NK-92 (cell line): ENCODE data around the gene RNF130.
"Not testable (repeated sequence)": the region's sequence is repeated elsewhere in the genome, so short reads cannot be mapped to it uniquely, and the experiment has no call there.

Experiments
- DNase-seq: peaks from one replicate; lab custom pipeline; 2025; ENCODE audit not compliant: unreplicated experiment; lab: John Stamatoyannopoulos, UW

The RNF130 gene

DNA sequence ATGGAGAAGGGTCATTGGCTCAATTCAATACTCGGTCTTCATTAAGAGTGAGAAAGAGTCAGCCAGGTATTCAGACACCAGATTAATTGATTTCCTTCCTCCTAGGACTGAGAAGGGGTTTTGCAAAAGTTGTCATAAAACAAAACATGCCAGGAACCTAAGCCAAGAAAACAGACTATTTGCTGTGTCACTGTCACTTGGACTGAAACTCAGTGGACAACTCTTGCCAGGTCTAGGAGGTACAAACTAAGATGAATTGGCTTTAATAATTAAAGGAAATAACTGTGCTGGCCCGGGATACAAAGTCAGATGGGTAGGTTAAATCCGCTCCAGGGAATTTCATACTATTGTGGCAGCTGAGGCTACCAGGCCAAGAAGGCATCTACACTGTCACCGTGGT is 92.8 kb downstream of the RNF130 start:
- DNase-seq = no peak

DNA sequence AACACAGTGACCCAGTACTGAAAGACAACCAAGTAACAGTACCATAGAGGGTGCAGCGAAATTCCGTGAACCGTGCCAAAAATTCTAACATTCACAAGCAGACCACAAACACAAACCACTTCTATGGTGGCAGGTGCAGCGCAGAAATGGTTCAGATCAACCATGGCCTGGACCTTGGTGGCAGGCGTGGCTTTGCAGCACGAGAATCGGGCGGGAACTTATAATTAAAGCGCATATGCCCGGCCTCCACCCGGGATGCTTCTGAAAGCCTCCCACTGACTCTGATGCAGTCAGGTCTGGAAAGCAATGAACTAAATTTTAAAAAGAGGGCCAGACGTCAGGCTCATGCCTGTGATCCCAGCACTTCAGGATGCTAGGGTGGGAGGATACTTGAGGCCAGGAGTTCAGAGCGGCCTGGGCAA is 95.8 kb downstream of the RNF130 start:
- DNase-seq = no peak

DNA sequence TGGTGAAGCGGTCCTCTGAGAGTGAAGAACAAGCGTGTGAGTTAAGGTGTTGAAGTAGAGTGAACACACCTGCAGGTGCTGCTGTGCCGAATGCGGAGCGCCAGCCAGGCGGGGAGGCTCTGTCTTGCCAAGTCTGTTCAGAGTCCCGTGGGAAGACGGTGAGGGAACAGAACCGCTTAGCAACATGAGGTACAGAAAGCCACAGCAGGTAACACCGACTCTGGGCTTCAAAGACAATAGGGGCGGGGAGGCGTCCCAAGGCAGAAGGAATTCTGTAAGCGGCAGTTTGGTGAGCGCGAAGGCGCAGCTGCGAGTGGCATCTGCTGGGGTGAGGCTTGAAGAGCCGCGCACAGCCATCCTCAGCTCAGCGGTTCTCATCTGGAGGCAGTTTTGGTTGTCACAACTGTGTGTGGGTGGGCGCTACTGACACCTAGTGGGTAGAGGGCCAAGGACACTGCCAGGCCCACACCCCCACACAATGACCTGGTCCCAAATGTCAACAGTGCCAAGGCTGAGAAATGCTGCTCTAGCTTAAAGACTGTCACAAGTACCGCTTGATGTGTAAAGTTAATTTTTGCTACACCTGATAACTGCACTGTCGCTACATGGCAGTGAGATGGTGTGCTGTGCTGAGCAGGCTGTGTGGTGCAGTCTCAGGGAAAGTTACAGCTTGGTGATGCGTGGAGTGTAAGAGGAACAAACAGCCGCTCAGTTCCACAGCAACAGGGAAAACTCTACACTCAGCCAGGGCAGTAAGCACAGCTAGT is 96.4 kb downstream of the RNF130 start:
- DNase-seq = no peak

DNA sequence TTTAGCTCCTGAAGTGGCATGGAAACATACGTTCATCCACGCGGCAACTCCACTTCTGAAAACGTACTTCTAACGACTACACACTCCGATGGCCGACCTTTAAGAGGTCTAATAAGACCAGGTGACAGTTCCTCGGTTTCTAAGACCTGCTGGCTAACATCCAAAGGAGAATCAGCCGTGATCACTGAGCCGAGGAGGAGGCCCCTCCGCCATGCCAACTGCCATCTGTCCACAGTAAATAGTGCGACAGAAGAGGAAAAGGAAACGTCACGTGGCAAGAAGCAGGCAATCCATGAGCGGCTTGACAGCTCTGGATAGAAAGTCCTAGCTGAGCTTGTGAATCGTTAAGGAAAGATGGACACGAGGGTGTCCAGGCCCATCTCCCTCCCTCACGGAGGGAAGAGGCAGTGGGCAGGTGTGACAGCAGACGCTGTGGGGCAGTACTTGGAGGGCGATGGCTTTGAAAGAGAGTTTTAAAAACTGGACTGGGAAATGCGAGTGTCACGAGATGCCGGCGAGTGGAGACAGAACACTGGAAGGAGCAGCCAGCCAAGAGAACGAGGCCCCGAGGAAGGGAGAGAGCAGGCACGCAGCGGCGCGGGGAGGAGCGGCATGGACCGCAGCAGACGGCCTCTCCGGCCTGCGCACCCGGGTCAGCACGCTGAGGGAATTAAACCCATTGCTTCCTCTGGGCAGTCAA is 97.2 kb downstream of the RNF130 start:
- DNase-seq = no peak

DNA sequence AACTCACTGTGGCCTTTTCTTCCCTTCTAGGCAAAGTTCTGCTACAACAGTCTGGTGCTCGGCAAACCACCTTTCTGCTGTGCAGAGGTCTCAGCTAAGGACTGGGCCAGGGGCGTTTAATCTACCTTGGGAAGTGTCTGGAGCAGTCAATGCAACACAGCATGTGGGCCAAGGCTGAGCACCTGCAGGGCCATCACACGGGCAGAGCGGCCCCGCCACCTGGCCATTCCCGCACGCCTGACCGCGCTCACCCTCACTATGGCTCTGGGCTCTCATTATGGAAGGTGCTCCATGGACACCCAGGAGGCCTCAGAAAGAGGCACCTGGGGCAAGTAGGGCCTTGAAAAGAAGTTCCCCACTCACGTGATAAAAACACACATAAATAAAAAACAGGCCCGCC is 98.2 kb downstream of the RNF130 start:
- no peak for DNase-seq

DNA sequence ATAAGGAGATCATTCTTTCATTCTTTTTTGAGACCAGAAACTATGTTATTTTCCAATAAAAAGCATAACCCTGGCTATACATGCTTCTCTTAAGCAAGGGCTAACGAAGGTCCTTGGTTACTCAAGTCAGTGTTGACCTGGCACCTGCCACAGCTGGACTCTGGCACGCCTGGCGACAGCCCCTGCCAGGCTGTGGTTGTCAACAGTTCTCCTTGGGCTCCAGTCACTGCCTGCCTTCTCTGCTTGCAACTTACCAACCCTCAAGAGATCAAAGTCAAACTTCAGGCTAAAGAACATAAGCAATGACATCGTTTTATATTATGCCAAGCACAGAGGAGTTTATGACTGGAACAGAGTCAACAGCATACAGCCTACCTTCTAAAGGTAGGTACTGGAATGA is 102.4 kb downstream of the RNF130 start:
- DNase-seq = no peak

DNA sequence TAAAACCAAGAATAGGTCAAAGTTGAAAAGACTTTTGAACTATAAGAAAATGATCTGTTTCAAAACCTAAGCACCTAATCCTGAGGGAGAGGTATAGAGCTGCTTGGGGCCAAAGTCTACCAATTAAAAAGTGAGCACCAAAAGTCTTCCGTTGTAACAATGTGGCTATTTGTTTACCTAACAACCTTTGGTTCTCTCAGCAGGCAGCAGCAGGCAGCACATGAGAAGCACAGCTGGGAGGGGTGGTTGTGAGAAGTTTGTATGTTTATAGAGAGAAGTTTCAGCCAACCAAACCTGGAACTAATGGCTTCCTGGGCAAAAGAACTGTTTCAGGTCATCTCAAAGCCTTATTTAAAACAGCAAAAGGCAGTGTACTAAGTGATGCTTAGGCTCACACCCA is 104.1 kb downstream of the RNF130 start:
- no peak for DNase-seq

DNA sequence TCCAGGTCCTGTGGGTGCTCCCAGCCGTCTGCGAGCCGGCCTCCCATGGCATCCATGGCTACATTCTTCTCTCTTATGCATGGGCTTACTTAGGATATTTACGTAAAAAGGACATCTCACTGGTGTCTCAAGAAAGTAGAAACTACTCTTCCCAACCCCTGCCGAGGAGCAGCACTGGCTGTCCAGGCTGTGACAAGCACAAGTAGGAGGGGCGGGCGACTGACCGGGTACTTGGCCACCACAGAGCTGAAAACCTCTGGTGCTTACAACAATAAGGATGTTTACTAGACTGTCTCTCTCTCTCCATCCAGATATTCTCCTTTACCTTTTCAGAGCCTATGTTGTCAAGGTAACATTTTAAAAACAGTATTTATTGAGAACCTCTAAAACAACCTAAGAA is 107.5 kb downstream of the RNF130 start:
- DNase-seq = no peak

DNA sequence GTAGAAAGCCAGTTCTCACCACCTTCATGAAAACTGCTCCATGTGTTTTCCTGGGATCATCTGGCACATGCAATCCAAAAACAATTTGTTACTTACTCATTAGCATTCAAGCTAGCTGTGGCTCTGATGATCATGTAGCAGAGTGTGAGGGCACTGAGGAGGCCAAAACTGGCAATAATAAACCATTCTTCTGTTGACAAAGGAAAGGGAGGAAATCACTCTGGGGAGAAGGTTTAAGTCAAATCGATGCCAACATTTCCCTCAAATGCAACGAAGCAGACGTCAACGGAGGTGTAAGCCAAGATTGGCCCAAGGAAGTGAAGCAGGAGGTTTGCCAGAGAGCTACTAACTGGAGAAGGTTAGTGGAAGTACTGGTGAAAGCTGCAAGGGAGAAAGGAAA is 108.2 kb downstream of the RNF130 start:
- DNase-seq = no peak

DNA sequence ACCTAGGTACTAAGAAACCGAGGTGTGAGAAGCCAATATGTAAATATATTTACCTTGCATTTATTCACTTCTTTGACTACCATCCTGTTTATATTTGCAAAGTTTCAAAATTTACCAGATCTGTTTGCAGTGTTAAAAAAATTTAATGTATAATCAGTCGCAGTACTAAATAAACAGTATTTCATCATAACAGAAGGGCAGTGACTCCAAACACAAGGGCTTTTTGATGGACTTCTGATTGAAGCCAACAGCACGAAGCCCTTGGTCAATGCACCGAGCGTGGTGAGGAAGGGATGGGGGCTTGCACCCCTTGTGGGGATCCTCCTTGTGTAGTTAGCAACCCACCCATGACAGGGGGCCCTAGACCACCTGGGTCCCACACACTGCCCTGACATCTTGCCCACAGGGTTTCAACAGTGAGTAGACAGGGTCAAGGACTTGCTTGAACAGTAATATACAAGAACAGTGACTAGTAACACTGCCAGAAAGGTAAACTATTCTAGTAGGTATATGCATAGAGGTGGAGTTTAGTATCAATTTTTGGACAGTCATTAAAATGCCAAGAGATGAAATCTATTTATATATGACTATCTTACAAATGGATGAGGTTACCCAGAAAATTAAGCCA is 111.2 kb downstream of the RNF130 start:
- DNase-seq = no peak

DNA sequence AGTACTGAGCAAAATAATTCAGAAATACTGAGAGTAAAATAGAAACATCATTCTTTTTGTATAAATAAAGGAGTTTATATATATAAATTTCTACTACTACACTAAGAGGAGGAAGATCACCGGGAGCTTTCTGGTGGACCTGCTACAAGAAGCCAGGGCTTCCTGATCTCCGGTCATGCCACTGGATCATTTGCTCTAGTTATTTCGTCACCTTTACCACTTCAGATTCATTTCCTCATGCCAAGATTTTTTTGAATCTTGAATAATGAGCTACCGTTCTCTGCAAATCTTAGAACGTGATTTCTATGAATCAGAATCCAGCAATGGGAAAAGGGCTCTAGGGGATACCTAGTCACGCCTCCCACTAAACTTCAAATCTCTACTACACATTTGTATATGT is 111.9 kb downstream of the RNF130 start:
- no peak for DNase-seq

DNA sequence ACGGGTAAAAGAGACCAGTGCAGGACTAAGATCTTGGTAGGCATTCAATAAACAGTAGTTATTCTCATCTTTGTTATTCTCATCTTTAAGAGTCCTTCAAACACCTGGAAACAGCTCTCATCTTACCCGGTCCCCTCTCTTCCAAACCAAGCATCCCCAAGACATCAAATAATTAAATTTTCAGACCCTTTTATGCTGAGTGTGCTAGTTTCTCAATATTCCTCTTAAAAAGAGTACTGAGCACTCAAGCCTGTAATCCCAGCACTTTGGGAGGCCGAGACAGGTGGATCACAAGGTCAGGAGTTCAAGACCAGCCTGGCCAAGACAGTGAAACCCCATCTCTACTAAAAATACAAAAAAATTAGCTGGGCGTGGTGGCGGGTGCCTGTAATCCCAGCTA is 112.4 kb downstream of the RNF130 start:
- not testable (repeated sequence) for DNase-seq

DNA sequence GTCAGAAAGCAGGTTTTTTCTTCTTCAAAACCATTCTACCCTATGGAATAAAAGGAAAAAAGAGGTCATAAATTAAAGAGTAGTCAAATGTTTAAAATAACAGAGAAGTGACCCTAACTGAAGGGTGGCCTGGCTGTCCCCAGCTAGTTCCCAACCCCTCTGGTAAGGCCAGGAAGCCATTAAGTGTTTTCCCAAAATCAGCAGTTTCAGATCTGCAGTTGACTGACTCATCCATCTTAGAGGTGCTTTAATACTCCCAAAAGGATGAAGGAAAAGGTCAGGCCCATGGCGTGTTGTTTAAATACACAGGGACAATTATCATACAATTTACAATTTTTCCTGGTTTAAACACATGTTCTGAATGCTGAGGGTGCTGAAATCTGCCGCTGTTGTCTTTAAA is 115.9 kb downstream of the RNF130 start:
- DNase-seq = no peak

DNA sequence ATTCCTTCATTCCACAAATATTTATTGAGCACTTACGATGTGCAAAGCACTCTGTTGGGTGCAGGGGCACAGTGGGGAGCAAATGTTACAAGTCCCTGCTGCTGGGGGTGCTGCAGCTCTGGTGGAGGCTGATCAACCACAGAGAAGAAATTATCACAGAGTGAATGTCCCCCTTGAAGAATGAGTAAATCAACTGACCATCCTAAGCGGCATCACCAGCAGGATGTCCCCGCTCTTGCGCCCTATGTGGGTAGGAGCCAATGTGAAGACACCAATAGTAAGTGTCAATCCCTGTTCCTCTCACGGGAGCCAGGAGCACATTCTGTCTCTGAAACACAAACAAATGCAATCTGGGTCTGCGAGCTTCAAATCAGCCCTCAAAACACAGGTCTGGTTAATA is 116.5 kb downstream of the RNF130 start:
- no peak for DNase-seq

DNA sequence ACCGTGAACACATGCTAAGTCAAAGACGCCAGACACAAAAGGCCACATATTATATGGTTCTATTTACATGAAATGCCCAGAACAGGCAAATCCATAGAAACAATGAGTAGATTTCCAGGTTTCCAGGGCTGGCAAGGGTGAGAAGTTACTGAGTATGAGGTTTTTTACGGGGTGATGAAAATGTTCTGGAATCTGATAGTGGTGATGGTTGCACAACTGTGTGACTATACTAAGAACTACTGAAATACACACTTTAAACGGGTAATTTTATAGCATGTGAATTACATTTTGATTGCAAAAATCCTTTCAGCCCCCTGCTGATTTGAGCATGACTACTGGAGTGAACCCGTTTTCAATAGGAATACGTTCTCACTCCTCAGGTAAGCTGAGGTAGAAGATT is 117.1 kb downstream of the RNF130 start:
- DNase-seq = no peak

DNA sequence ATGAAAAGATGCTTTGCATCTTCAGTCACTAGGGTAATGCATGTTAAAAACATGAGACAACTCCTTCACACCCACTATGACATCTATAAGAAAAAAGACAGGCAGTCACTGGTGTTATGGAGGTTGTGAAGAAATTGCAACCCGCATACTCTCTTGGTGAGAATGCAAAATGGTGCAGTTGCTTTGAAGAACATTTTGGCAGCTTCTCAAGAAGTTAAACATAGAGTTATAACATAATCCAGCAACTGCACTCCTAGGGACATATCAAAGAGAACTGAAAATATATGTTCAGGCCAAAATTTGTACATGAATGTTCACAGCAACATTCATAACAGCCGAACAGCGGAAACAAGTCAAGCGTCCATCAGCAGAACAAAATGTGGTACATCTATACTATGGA is 117.6 kb downstream of the RNF130 start:
- DNase-seq = no peak

DNA sequence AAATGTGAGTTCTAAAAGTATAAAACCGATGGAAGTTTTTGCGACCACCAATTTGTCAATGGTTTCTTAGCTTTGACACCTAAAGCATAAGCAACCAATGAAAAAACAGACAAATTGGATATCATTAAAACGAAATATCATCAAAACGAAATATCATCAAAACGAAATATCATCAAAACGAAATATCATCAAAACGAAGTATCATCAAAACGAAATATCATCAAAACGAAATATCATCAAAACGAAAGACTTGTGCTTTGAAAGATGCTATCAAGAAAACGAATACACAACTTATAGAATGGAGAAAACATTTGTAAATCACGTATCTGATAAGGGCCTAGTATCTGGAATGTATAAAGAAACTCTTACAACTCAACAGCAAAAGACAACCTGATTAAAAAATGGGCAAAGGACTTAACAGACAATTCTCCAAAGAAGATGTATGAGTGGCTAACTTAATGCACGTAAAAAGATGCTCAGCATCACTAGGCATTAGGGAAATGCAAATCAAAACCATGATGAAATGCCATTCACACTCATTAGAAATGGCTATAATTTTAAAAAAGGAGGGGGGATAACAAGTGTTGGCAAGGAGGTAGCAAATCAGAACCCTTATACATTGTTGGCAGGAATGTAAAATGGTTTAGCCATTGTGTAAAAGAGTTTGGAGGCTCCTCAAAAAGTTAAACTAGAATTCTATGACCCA is 134.4 kb downstream of the RNF130 start:
- DNase-seq = no peak

DNA sequence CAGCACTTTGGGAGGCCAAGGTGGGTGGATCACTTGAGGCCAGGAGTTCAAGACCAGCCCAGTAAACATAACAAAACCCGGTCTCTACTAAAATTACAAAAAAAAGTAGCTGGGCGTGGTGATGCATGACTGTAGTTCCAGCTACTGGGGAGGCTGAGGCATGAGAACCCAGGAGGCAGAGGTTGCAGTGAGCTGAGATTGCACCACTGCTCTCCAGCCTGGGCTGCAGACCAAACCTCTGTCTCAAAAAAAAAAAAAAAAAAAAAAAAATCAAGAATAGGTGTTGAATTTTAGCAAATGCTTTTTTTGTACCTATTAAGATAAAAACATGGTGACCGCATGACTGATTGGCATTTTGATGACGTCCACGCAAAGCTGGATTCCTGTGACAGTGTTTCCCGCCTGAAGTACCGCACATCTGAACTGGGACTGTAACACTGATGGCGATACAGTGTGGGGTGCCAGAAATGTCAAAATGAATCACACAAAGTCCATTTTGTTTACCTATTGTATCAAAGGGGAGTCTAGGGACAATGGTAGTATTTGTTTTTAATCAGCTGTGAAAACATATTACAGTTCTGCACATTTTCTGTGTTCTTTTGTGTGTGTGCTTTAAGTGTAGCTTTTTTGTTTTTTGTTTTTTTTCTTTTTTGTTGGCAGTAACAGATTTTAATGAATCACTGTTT is 140.6 kb downstream of the RNF130 start:
- no peak for DNase-seq

DNA sequence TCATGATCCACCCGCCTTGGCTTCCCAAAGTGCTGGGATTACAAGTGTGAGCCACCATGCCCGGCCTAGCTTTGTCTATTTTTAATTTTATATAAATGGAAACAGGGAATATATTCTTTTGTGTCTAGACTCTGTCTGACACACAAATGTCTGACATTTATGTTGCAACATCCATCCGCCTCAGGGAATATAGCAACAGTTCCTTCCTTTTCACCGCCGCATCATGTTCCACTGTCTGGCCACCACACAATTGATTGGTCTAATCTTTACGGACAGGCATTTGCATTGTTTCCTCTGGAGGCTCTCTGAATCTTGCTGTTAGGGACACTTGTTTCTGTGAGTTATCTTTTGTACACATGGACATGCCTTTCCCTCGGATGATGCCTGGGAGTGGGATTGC is 143.7 kb downstream of the RNF130 start:
- no peak for DNase-seq

DNA sequence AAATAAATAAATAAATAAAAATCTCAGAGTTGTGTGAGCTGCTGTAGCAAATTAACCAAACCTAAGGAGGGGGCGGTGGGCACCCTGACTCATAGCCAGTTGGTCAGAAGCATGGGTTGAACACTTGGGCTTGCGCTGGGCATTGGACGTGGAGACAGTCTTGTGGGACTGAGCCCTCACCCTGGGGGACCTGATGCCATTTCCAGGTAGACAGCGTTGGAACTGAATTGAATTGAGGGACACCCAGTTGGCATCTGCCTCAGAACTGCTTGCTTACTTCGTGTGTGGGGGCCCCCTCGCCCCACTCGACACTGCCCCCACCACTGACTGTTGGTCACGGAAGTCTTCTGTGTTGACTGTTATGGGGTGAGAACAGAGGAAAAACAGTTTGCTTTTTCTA is 144.9 kb downstream of the RNF130 start:
- DNase-seq = no peak

DNA sequence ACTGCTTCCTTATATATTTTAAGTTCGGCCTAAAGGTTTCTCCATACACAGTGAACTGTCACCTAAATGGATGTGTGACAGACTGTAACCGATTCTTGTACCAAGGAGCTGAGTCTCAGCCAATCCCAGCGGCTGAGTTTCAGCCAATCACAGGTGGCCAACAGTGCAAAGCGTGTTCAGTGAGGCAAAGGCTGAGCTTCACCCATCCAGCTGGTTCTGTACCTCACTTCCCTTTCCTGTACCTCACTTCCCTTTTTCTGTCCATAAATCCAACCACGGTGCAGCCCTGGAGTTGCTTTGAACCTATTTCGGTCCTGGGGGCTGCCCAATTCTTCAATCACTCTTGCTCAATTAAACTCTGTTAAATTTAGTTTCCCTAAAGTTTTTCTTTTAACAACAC is 148.1 kb downstream of the RNF130 start:
- DNase-seq = no peak
